Measurements from ENCODE around the gene LRRC28.

DNA sequence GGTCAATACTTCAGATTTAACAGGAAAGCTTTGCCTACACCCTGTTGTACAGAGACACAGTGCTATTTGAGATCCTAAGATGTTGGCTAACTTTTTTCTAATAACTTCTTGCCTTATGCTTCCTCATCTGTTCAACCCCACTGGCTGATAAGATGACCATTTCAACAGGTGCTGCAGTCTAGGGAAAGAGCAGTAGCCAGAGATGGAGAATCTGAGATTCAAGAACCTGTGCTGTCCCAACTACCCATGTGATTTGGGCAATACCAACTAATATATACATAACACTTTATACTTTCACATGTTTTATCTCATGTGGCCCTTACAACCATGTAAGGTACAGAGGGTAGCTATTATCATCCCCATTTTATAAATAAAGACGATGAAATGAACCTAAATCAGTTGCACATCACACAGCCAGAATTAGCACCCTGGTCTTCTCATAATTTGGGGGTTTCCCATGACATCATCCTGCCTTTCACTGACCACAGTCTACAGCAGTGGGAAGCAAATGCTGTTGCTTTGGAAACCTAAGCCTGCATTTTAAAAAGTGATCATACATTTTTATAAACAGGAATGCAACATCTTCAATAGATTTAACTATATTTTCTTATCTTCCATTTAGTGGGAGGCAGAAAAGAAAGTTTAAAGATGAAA is 11.6 kb upstream of the LRRC28 start:
- no peak for TF ChIP-seq CTCF (IDR thresholded peaks at IDR 0.05 in 2 of 3, conservative IDR thresholded peaks at IDR 0.05 in 1 of 3; ENCODE audit: borderline replicate concordance in 1 of 3, insufficient read depth in 1 of 3, low read depth in 2 of 3, low read length in 2 of 3)
- TF ChIP-seq EZH2phosphoT487 (IDR thresholded peaks at IDR 0.05; ENCODE audit: borderline replicate concordance) = no peak
- TF ChIP-seq EZH2 (IDR thresholded peaks at IDR 0.05) = no peak

All from HCT116 (cell line).